Left ventricle myocardium superior (tissue), 1 donor: Measurements from ENCODE around the gene RBBP7. TPM values are rescaled to one million over a fixed set of nuclear protein-coding genes. Genes with fewer than 3 reads are reported as not detected.

Source experiments
- ATAC-seq: fragments of 200-7000 bp; cut with Tn5 transposase; one replicate; pipeline ENCODE4 v1.9.1; 2020; ENCODE audit warnings: mild to moderate bottlenecking, moderate library complexity
- DNase-seq: peaks from one replicate; pipeline ENCODE4 v3.0.0-alpha.2; 2020
- intact Hi-C: fragments of 100-400 bp; cut with micrococcal nuclease; formaldehyde crosslinking; loops from one replicate; pipeline ENCODE4 v1.11.0; 2022
- long read RNA-seq: library from polyadenylated mRNA; unstranded; transcript quantifications from one replicate; pipeline ENCODE4 v2.0.0, GENCODE V29; 2021
- total RNA-seq: library from RNA; stranded (reverse); fragmentation: NEBNext Ultra II Directional; extraction: Animal tissue kit (Norgen Biotek cat#: 25700); gene quantifications from one replicate; pipeline ENCODE4 v1.2.1, GENCODE V29; 2021
- donor health status: DM: no; HTN: yes; CAD: no; lungs with severe emphysema.

The RBBP7 gene
- total RNA-seq: 113 TPM
- long read RNA-seq, transcript RBBP7-203 (12 exons, 2,333 nt): major isoform, 192 of 232 reads
- long read RNA-seq, transcript RBBP7-202 (12 exons, 2,036 nt): minor isoform, 9 of 232 reads
- long read RNA-seq, transcript RBBP7-204 (12 exons, 1,904 nt): minor isoform, 8 of 232 reads
- long read RNA-seq, partial matches to known transcripts: 6 of 232 reads
- long read RNA-seq, other reads (novel, unspliced or antisense): 17 of 232 reads

DNA sequence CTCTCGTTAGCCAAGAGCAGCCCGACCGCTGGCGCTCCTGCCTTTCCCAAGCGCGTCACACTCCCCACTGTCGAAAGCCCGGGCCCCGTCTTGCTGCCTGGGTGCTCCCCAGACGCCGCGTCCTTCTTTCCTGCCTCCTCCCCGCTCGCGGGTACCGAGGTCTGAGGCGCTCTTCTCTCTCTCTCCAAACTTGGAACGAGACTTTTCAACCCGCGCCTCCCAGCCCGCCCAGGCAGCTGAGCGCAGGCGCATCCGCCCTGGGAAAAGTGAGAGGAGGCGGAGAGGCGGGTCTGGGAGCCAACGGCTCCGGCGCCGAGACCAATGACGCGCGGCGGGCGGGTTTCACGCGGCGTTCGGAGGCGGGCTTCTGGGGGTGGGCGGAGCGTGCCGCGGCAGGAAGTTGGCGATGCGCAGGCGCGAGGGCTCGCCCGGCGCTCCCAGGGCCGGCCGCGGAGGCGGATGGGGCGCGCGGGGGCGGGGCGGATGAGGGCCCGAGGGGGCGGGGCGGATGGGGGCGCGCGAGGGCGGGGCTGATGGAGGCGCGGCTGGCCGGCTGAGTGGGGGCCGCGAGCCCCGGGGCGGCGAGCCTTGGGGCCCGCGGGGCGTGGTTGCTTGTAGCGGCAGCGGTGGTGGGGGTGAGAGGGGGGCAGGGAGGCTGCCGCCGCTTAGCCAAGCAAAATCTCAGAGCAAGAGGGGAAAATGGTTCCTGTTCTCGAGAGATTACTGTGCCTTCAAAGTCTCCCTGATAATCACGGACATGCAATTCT, at the start of gene RBBP7:
TSS of gene RBBP7 (minus strand) at position 268 of the 767 bp plus-strand sequence. CDS start 309 bp downstream, outside the sequence.
- intact Hi-C loops: no loop called here
- ATAC-seq: peak; percentile 95
- peak; percentile 94 for DNase-seq

DNA sequence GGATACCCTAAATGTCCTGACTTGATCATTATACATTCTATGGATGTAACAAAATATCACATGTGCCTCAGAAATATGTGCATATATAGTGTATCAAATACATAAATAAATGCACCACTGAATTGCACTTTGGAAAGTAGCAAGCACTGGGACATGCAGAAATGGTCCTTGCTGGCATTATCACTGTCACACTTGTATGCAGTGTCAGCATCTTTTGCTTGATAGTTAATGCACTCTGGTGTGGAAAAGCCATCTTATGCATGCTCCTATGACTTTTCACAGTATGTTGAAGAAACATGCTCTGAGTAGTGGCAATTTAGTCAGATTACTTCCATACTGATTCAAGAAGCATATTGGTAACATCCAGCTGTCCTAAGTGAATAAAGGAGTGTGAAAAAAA, 48.8 kb upstream of the RBBP7 start:
- intact Hi-C loops: no loop called here
- ATAC-seq: no peak
- DNase-seq: no peak

DNA sequence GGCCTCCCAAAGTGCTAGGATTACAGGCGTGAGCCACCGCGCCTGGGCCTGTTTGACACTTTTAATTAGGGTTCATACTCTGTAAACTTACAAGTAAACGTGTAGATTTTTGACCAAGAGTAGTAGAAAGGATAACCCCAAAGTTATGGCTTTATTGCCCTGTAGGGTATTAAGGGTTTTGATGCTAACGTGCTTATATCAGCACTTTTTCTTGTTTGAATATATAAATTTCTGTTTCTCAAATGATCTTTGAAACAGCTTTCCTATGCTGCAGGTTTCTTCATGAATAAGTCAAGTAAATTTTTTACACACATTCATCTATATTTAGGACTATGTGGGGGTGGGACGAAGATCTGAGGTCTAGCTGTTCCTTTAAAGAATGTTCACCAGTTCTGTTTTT, 47.0 kb upstream of the RBBP7 start:
- ATAC-seq (no peak), DNase-seq (no peak)
- intact Hi-C loops: no loop called here

GRCh38 chrX:16916561-16916960, 46.4 kb upstream of the RBBP7 start:
- no peak for ATAC-seq
- DNase-seq: no peak
- intact Hi-C loops: no loop called here

DNA sequence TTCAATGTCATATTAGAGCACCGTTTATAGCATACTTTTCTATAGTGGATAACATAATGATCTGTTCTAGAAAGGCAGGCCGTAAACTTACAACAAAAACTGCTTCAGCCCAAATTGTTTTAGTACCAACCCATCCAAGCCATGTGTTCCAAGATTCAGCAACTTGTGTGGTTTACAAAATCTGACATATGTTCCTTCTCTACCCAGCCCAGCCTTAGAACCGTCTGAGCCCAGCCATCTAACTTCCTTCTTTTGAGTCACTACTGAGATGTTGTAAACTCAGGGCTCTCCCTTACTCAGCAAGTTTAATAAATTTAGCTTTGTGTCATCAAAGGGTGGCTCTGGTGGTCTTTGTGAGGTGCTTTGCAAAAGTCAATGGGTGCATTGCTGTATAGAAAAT, 43.9 kb upstream of the RBBP7 start:
- ATAC-seq: no peak
- no peak for DNase-seq
- intact Hi-C loops: no loop called here

DNA sequence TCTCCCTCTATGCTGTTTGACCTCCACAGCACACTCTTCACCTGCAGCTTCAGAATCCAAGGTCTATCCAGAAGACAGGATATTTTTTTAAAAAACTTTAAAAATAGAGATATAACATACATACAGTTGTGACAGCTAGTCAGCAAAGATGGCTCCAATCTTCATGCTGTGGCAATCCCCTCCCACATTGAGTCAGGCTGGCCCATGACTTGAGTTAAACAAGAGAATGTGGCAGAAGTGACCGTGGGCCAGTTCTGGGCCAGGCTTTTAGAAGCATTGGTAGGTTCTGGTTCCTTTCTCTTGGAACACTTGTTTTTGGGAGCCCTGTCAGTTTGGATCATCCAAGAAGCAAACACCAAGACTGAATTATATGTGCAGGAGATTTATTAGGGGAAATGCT, 40.2 kb upstream of the RBBP7 start:
- intact Hi-C loops: no loop called here
- ATAC-seq: no peak
- no peak for DNase-seq

- DNase-seq (no peak), ATAC-seq (no peak)
- intact Hi-C loops: no loop called here
Observed at GRCh38 chrX:16903274-16904022, 33.3 kb upstream of the RBBP7 start.

GRCh38 chrX:16897445-16897844, 27.3 kb upstream of the RBBP7 start:
- DNase-seq: no peak
- no peak for ATAC-seq
- intact Hi-C loops: no loop called here

DNA sequence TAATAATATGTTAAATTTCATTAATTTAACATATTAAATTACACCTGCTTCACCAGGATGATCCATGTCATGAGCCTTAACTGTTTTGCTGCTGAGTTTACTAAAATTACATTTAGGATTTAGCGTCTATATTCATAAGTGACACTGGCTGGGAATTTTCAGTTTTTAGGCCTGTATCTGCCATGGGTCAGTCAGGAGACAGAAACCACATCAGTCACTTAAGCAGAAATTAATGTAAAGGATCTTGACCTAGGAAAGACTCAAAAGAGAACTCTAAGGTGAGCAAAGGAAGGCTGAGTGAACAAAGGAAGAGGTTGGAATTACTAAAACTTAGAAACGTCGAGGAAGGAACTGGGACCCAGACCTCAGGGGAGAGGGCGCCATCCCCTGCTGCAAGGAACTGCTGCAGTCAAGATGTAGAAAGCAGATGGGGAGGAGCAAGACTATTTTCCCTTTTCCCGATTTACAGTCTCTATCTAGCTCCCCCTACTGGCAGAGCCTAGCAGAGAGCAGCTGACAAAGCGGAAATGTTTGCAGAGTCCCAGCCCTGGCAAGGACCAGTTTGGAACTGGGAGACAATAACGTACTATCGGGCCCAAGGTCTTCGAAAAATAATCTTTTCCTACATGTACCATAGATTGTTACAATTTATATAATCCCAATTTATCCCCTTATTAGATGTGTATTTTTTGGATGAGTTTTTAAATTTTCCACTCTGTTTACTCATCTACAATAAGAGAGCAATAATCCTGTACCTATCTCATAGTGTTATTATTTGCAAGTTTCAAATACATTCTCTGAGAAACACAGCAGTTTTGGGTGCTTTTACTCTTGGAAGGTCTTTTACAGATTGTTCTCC, 22.6 kb upstream of the RBBP7 start:
- ATAC-seq (peak; percentile 81), DNase-seq (peak; percentile 43)
- intact Hi-C loops: no loop called here

DNA sequence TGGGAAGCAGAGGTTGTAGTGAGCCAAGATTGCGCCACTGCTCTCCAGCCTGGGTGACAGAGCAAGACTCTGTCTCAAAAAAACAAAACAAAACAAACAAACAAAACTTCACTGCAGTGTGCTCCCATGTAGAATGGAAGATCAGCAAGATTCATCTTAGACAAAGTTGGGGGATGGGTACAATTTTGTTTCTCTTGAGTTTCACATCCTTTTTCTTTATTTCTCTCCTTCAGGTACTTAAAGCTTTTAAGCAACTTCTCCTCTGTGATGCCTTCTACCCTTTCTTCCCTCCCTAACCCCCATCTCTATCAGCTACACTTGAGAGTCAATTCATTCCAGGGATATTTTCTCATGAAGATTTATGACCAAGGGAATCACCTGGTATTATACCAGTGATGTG, 15.5 kb upstream of the RBBP7 start:
- intact Hi-C loops: no loop called here
- ATAC-seq (no peak), DNase-seq (no peak)

DNA sequence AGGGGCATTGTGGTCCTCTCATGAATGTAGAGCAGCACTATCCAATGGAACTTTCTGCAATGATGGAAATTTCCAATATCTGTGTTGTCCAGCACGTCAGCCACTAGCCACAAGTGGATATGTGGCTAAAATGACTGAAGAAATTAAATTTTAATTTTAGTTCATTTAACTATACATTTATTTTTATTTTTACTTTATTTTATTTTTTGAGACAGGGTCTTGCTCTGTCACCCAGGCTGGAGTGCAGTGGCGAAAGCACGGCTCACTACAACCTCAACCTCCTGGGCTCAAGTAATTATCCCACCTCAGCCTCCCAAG, 13.3 kb upstream of the RBBP7 start:
- intact Hi-C loops: loop anchor here (5.0 kb wide), 1 partner anchor 164 kb away; no protein-coding TSS in a partner anchor
- DNase-seq (no peak), ATAC-seq (no peak)

DNA sequence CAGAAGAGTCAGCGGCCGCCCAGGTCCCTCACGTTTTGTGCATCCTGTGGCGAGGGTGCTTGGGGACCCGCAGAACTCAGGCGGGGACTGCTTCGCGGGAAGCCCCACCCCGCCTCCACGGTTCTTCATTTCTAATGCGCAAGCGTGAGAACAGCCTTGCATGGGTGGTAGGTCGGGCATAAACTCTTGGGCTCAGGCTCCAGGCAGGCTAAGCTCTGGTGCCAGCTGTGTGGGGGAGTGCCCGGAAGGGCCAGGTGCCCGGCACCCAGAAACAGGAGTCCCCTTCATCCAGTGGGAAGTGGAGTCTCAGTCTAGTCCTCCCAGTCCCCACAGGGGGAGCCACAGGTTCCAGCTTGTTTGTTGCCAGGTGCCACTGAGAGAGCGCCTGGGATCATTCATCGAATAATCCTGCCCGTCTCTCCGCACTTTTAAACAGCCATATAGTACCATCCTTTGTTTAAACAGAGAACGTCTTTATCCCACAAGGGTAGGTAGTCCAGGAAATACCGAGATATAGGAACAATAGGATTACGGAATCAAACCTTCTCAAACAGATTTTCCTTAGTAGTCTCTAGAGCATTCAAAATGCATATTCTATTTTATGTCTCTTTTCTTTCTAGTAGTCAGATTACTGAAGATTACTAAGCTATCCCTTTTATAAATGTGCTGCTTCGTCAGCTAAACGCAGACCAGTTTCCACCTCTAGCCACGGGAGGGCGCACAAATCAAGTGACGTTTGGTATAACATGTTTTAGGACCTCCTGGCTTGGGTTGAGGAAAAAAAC, 12.7 kb upstream of the RBBP7 start:
- ATAC-seq (peak; percentile 89), DNase-seq (peak; percentile 66)
- intact Hi-C loops: loop anchor here (5.0 kb wide), 1 partner anchor 164 kb away; no protein-coding TSS in a partner anchor

DNA sequence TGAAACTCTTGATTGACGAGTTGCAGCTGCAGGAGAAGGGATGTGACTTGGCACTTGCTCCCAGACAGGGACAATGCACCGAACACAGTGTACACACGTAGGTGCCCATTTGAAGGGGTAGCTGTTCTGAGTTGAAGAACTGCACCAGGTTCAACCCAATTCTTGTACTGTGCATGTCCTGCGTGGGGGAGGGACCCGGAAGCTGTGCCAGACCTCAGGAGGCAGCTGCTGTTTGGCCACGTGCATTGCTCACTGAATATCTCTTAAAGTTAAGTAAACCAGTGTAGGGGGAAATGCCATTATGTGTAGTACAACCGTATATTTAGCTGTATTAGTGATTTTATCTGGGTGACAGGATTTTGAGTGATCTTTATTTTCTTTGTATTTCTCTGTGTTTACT, 12.0 kb upstream of the RBBP7 start:
- intact Hi-C loops: loop anchor here (5.0 kb wide), 1 partner anchor 165 kb away; no protein-coding TSS in a partner anchor
- ATAC-seq: peak; percentile 79
- DNase-seq: peak; percentile 38

DNA sequence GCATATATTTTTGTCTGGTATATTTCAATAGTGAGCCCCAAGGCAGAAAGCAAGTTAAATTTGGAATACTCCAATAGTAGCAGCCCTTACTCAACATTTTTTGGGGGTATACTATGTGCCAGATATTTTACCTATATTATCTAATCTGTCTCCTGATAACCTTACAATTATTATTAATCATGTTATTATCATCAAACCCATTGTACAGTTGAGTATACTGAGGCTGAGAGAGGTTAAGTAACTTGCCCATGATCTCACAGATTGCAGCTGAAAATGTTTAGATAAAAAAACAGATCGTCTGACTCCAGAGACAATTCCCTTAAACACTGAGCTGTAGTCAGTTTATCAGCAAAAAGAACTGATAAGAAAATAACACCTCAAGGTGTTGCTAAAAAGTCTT, 6.5 kb upstream of the RBBP7 start:
- no peak for ATAC-seq
- DNase-seq: no peak
- intact Hi-C loops: no loop called here

GRCh38 chrX:16874458-16875095, 4.4 kb upstream of the RBBP7 start:
- DNase-seq (no peak), ATAC-seq (no peak)
- intact Hi-C loops: no loop called here

DNA sequence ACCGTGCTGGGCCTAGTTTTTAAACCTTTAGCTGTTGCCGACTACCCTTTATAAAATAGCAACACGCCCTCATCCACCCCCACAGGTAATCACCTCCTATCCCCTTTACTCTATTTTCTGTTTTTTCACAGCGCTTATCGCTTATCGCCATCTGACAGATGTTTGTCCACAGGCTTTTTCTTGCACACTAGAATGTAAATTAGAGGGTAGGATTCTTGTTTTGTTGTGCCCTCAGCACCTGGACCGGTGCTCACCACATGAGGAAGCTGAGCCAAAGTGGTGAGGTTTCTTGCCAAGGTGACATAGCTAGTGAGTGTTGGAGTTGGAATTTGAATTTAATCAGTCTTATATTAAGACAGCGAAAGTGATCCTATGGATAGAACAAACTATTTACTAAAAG, 2.9 kb upstream of the RBBP7 start:
- DNase-seq (no peak), ATAC-seq (no peak)
- intact Hi-C loops: no loop called here

DNA sequence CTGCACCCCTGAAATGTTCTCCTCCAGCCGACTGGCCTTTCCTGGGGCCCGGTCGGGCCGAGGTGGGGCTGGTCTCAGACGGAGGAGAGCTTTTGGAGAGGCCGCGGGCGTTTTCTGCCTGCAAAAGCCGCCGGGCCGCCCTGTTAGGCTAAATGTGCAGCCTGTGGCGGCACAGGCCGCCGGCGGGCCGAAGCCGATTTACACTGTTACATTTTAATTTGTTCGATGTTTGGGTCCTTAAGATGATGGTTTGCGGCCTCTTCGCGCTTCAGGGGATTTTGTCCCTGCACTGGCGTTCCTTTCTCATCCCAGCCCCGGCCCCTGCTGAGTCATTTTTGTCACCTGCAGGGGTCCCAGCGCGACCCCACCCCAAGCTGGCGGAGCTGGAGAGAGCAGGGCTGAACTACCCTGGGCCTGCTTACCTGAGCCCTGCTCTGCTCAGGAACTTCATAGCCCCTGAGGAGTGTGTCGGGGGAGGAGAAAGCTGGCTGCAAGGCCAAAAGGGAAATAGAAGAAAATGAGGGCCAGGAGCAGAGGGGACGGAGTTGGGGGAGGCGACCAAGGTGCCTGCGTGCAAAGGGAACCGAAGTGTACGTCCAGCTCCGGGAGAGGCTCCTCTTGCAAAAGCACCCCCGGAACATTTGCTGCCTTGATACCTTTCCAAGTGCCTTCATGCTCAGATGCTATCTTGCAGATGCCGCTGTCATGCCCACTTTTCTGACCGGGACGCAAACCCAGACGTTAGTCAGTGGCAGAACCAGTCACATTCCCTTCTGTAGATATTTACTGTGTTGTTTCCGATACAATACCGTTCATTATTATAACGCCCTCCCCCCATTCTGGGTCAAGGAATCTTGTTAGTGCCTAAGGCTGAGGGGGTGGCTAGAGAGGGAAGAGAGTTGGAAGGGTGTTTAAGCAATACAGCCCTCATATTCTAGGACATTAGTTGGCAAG, 977 bp upstream of the RBBP7 start:
- DNase-seq: no peak
- intact Hi-C loops: no loop called here
- ATAC-seq: peak; percentile 14
